PC-3 (cell line): ENCODE measurements around the gene RPL13. TPM values are rescaled to one million over a fixed set of nuclear protein-coding genes. Genes with fewer than 3 reads are reported as not detected.

ENCODE experiments used
- ATAC-seq: fragments of 200-7000 bp; cut with Tn5 transposase; 2 replicates; pipeline ENCODE4 v1.9.1; 2020; ENCODE audit warnings: mild to moderate bottlenecking, moderate library complexity
- Bru-seq: library from RNA; stranded (reverse); fragments of 400-500 nt; gene quantifications from one replicate; lab custom pipeline; 2021; lab: Mats Ljungman, UMichigan
- BruChase-seq, 2 experiments: library from RNA; stranded (reverse); fragments of 400-500 nt; gene quantifications; one replicate each; lab custom pipeline; 2021; lab: Mats Ljungman, UMichigan
- BruUV-seq: library from RNA; stranded (reverse); fragments of 400-500 nt; replicated peaks from 2 replicates; lab custom pipeline; 2021; lab: Mats Ljungman, UMichigan
- CTCF ChIA-PET: fragments of 300-600 bp; sonication (Branson Sonifier 250); formaldehyde crosslinking; loops from one replicate; lab custom pipeline; 2022; ENCODE audit warnings: antibody characterized with exemption; lab: Charles Lee
- POLR2A ChIA-PET: fragments of 300-600 bp; sonication (Branson Sonifier 250); formaldehyde crosslinking; loops from one replicate; lab custom pipeline; 2022; ENCODE audit warnings: antibody characterized with exemption; ENCODE audit not compliant: unreplicated experiment; lab: Charles Lee
- DNase-seq: peaks from one replicate; pipeline ENCODE4 v3.0.0-alpha.2; 2015
- H2AFZ ChIP-seq: fragments of 300-600 bp; sonication (generic); 2 replicates; pipeline ENCODE4 v1.6.0; 2016; ENCODE audit warnings: antibody characterized with exemption, low read length
- H3F3A ChIP-seq: fragments of 300-600 bp; sonication (generic); one replicate; pipeline ENCODE4 v1.6.0; 2017; ENCODE audit warnings: antibody characterized with exemption, low read length, control low read depth, mild to moderate bottlenecking; ENCODE audit not compliant: unreplicated experiment
- H3K27ac ChIP-seq: fragments of 300-600 bp; sonication (generic); 2 replicates; pipeline ENCODE4 v1.5.1; 2016; ENCODE audit warnings: mild to moderate bottlenecking, low read length
- H3K27me3 ChIP-seq: fragments of 300-600 bp; sonication (generic); 2 replicates; pipeline ENCODE4 v1.6.1; 2016; ENCODE audit warnings: low read length, mixed read lengths
- H3K36me3 ChIP-seq: fragments of 300-600 bp; sonication (generic); 2 replicates; pipeline ENCODE4 v1.6.1; 2016; ENCODE audit warnings: low read depth, mixed run types, low read length, mixed read lengths
- H3K4me1 ChIP-seq: fragments of 300-600 bp; sonication (generic); 2 replicates; pipeline ENCODE4 v1.5.1; 2016; ENCODE audit warnings: low read length; ENCODE audit not compliant: insufficient read depth
- H3K4me2 ChIP-seq: fragments of 300-600 bp; sonication (generic); 2 replicates; pipeline ENCODE4 v1.6.0; 2016; ENCODE audit warnings: low read length
- H3K4me3 ChIP-seq: fragments of 300-600 bp; sonication (generic); 2 replicates; pipeline ENCODE4 v1.5.1; 2016; ENCODE audit warnings: mild to moderate bottlenecking, low read length, mixed read lengths
- H3K79me2 ChIP-seq: fragments of 300-600 bp; sonication (generic); 2 replicates; pipeline ENCODE4 v1.6.1; 2017; ENCODE audit warnings: low read length, mixed read lengths
- H3K9ac ChIP-seq: fragments of 300-600 bp; sonication (generic); 2 replicates; pipeline ENCODE4 v1.6.0; 2016; ENCODE audit warnings: mild to moderate bottlenecking, low read length
- H3K9me2 ChIP-seq: fragments of 300-600 bp; sonication (generic); replicated peaks from 2 replicates; pipeline ENCODE4 v1.6.1; 2016; ENCODE audit warnings: mixed run types, low read length, mixed read lengths
- H3K9me3 ChIP-seq: fragments of 300-600 bp; sonication (generic); 2 replicates; pipeline ENCODE4 v1.6.1; 2016; ENCODE audit warnings: low read length, mixed read lengths
- H4K20me1 ChIP-seq: fragments of 300-600 bp; sonication (generic); 2 replicates; pipeline ENCODE4 v1.6.1; 2016; ENCODE audit warnings: low read length, mixed read lengths
- EZH2 ChIP-seq: fragments of 300-600 bp; sonication (generic); IDR thresholded peaks from one replicate; pipeline ENCODE4 v1.6.1; 2017; ENCODE audit warnings: antibody characterized with exemption, mild to moderate bottlenecking, low read length; ENCODE audit not compliant: unreplicated experiment
- EZH2phosphoT487 ChIP-seq: fragments of 300-600 bp; sonication (generic); IDR thresholded peaks from 2 replicates; pipeline ENCODE4 v1.6.1; 2018; ENCODE audit warnings: mild to moderate bottlenecking, antibody characterized with exemption, low read length, borderline replicate concordance
- intact Hi-C: fragments of 100-400 bp; cut with micrococcal nuclease; formaldehyde crosslinking; loops from 2 replicates; pipeline ENCODE4 v1.9.0; 2023
- long read RNA-seq: library from polyadenylated mRNA; unstranded; transcript quantifications from one replicate; pipeline ENCODE4 v2.0.0, GENCODE V29; 2021; ENCODE audit not compliant: unreplicated experiment
- total RNA-seq: library from RNA; depleted of rRNA; stranded (reverse); fragments of >200 nt; gene quantifications from 2 replicates; pipeline ENCODE4 v1.2.3, GENCODE V29; 2014; rRNA removed
- TF ChIP-seq, protein P1 (sequence below): fragments of 300-600 bp; sonication (generic); conservative IDR thresholded peaks from 2 replicates; pipeline ENCODE4 v1.5.1; 2017; ENCODE audit warnings: antibody characterized with exemption, low read depth, mild to moderate bottlenecking, low read length

Gene RPL13
- 3,236 and 3,323 TPM in 2 replicates for total RNA-seq
- Bru-seq, nascent RNA = percentile 97 among the genes with signal in this experiment
- percentile 96 among the genes with signal in this experiment for BruChase-seq, experiment 1, labeled RNA remaining after a 6-hour chase
- percentile 95 among the genes with signal in this experiment for BruChase-seq, experiment 2, labeled RNA remaining after a 2-hour chase
- long read RNA-seq, full-length matches to known transcripts = 1,001 of 1,048 reads
- long read RNA-seq, partial matches to known transcripts = 28 of 1,048 reads
- long read RNA-seq, other reads (novel, unspliced or antisense) = 19 of 1,048 reads

DNA sequence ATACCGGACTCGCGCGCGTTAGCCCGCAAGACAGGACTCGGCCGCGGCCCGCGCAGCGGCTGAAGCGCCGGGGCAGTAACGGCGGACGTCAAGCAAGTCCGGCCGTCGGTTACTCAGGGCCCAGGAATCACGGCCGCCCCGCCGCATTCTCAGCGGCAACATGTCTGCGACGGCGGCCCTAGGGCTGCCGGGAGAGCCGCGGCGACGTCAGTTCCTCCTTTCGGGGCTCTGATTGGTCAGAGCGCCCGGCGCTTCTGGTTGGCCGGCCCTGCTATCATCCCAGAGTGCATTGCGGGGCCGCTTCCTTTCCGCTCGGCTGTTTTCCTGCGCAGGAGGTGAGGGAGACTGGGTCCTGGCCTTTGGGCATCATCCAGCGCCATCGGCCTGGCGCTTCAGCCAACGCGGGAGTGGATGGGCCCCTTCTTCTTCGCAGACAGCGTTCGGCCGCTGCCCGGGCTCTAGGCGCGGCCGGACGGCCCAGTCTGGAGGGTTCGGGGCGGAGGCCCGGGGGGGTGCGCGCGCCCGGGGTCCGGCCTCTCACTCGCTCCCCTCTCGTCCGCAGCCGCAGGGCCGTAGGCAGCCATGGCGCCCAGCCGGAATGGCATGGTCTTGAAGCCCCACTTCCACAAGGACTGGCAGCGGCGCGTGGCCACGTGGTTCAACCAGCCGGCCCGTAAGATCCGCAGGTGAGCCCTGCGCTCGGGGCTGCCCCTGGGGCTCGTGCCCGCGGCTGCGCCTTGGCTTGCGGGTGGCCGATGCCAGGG lies at the start of gene RPL13:
RPL13 (plus strand) TSS at position 305 of the 764 bp plus-strand sequence; CDS start at position 583, 278 bp downstream.
- peak within 1 kb of the TSS; percentile 99 for H3K4me2 ChIP-seq

GRCh38 chr16:89511374-89511773 lies 49.1 kb upstream of the RPL13 start:
- H3K4me1 ChIP-seq = peaks cover 14% of the 10 kb centered on the region
- no TSS peak for BruUV-seq
- CTCF ChIA-PET = no interaction called here

More for the DNA sequence above, at the start of gene RPL13:
- H3K27me3 ChIP-seq = no peaks in the 10 kb centered on the region
- H3K79me2 ChIP-seq = peaks cover 41% of the 10 kb centered on the region
- H3K4me3 ChIP-seq = peak within 1 kb of the TSS; percentile 99
- ChIA-PET POLR2A (no interaction called here), CTCF (no interaction called here)
- peaks cover 12% of the 10 kb centered on the region for H3F3A ChIP-seq
- H3K4me1 ChIP-seq = peaks cover 49% of the 10 kb centered on the region
- H3K9me2 ChIP-seq = no peaks in the 10 kb centered on the region
- ATAC-seq (peak; percentile 67), DNase-seq (peak; percentile 94)
- intact Hi-C loops = no loop called here
- no peak for TF ChIP-seq EZH2phosphoT487
- TF ChIP-seq, protein P1, sequence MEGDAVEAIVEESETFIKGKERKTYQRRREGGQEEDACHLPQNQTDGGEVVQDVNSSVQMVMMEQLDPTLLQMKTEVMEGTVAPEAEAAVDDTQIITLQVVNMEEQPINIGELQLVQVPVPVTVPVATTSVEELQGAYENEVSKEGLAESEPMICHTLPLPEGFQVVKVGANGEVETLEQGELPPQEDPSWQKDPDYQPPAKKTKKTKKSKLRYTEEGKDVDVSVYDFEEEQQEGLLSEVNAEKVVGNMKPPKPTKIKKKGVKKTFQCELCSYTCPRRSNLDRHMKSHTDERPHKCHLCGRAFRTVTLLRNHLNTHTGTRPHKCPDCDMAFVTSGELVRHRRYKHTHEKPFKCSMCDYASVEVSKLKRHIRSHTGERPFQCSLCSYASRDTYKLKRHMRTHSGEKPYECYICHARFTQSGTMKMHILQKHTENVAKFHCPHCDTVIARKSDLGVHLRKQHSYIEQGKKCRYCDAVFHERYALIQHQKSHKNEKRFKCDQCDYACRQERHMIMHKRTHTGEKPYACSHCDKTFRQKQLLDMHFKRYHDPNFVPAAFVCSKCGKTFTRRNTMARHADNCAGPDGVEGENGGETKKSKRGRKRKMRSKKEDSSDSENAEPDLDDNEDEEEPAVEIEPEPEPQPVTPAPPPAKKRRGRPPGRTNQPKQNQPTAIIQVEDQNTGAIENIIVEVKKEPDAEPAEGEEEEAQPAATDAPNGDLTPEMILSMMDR = no peak
- no peak for TF ChIP-seq EZH2
- no peaks in the 10 kb centered on the region for H3K9me3 ChIP-seq
- peak within 1 kb of the TSS; percentile 93 for H3K27ac ChIP-seq
- peaks cover 41% of the 10 kb centered on the region for H4K20me1 ChIP-seq
- no TSS peak for BruUV-seq
- peaks cover 41% of the 10 kb centered on the region for H3K36me3 ChIP-seq
- peak within 1 kb of the TSS; percentile 63; the same call in 1 of the 2 replicates for H2AFZ ChIP-seq
- peak within 1 kb of the TSS; percentile 99 for H3K9ac ChIP-seq

More at GRCh38 chr16:89511374-89511773, 49.1 kb upstream of the RPL13 start:
- Histone ChIP-seq H3K36me3 (peaks cover 24% of the 10 kb centered on the region), H3K9ac (no peak overlapping the region), H3K9me2 (no peaks in the 10 kb centered on the region), H3K4me2 (no peak overlapping the region), H3K79me2 (peaks cover 46% of the 10 kb centered on the region), H2AFZ (no peak overlapping the region), H3K27ac (no peak overlapping the region), H4K20me1 (no peaks in the 10 kb centered on the region), H3K27me3 (no peaks in the 10 kb centered on the region), H3K9me3 (no peaks in the 10 kb centered on the region), H3K4me3 (no peak overlapping the region), H3F3A (no peaks in the 10 kb centered on the region)
- ATAC-seq = no peak
- POLR2A ChIA-PET = no interaction called here
- intact Hi-C loops = no loop called here
- TF ChIP-seq EZH2phosphoT487 = no peak
- TF ChIP-seq, protein P1 = no peak
- no peak for DNase-seq
